Activated naive CD4-positive, alpha-beta T cell treated with anti-CD3 and anti-CD28 coated beads, Interleukin-2, amount 50 U/mL, for 72 hours (primary cell): ENCODE data around the gene AMIGO2. TPM values are rescaled to one million over a fixed set of nuclear protein-coding genes. Genes with fewer than 3 reads are reported as not detected.

Experiments used
- ATAC-seq, 2 donors: fragments of 150-1000 bp; cut with Tn5 transposase; 2 replicates each; pipeline ENCODE4 v1.10.0; 2021; ENCODE audit warnings: mild to moderate bottlenecking in 2 of 2, moderate library complexity in 2 of 2
- DNase-seq, 2 donors: peaks; one replicate each; pipeline ENCODE4 v3.0.0; 2021 to 2022; ENCODE audit warnings: low spot score in 2 of 2
- H3K27ac Mint-ChIP-seq, 2 donors: one replicate each; pipeline ENCODE4 v1.8.0; 2022; ENCODE audit warnings: mild to moderate bottlenecking in 2 of 2, mixed read lengths in 2 of 2
- H3K36me3 Mint-ChIP-seq, 2 donors: one replicate each; pipeline ENCODE4 v1.8.0; 2022; ENCODE audit warnings: mixed read lengths in 2 of 2
- H3K9me3 Mint-ChIP-seq, 2 donors: one replicate each; pipeline ENCODE4 v1.8.0; 2022; ENCODE audit warnings: mixed read lengths in 2 of 2
- total RNA-seq, 2 donors: library from RNA; stranded (reverse); gene quantifications; one replicate each; pipeline ENCODE4 v1.2.3, GENCODE V29; 2022

Gene AMIGO2
- total RNA-seq, 2 donors from 2014 or later: 11.8 to 39.2 TPM

DNA sequence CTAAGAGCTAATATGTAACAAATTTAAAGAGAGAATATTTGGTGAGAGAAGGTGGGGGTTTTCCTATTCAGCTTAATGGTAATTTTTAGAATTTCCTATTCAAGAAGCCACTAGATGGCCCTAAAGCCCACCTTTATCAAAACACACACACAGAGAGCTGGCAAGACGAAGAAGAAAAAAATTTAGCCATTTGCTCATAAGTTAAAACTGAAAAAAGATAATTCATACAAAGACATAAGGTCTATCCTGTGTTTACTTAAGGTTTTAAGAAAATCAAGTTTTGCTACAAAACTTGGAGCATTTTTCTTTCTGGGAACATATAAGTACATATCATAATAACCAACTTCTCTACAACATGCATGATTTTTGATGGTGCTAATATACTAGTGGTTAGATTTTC lies 47.1 kb downstream of the AMIGO2 start:
- no peak for DNase-seq
- ATAC-seq: peak; percentile 62 to 78
- Mint-ChIP-seq H3K9me3 (peaks cover 0 to 6% of the 10 kb centered on the region in 2 donors), H3K27ac (peak overlapping the region in 1 of 2 donors; percentile 34), H3K36me3 (no peaks in the 10 kb centered on the region)

DNA sequence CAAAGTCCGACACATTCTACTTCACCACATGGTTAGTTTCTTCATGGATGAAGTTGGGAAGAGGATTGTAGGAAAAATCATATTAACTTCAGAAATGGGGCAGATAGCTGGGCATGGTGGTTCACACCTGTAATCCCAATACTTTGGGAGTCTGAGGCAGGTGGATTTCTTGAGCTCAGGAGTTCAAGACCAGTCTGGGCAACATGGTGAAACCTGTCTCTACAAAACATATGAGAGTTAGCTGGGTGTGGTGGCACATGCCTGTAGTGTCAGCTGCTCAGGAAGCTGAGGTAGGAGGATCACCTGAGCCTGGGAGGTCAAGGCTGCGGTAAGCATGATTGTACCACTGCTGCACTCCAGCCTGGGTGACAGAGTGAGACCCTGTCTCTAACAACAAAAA lies 49.9 kb downstream of the AMIGO2 start:
- H3K27ac Mint-ChIP-seq: no peak overlapping the region
- ATAC-seq: no peak

DNA sequence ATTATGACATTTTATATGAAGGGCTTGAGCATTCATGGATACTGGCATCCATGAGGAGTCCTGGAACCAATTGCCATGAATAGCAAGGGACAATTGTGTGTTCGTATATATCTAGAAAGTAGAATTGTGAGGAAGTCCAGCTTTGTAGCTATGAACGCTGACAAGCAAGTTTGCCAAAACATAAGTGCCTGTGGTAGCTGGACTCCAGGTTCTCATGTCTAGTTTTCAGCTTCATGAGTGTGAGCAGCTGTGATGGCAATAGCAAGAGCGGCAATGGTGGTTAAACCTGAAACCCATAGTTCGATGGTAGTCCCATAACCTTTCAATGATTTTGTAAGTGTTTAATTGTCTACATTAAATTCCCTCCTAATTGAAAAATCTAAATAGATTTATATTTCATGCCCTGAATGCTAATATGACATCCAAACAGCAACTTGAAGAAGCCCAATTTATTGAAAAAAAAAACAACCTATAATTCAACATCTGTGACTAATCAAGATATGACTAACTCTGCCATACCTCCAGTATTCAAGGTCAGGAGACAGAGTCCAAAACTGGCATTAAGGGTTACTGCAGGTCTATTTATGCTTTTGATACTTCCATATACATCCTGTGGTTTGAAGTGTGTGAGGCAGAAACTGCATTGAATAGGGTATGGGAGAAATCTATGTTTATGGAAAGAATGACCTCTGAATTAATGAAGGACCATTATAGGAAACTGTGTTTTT lies 50.6 kb downstream of the AMIGO2 start:
- Mint-ChIP-seq H3K9me3 (no peaks in the 10 kb centered on the region), H3K36me3 (no peaks in the 10 kb centered on the region), H3K27ac (no peak overlapping the region)
- no peak for DNase-seq
- peak in 1 of 2 donors; percentile 42 for ATAC-seq

More for the DNA sequence above, 49.9 kb downstream of the AMIGO2 start:
- no peak for DNase-seq
- Mint-ChIP-seq H3K36me3 (no peaks in the 10 kb centered on the region), H3K9me3 (no peaks in the 10 kb centered on the region)

DNA sequence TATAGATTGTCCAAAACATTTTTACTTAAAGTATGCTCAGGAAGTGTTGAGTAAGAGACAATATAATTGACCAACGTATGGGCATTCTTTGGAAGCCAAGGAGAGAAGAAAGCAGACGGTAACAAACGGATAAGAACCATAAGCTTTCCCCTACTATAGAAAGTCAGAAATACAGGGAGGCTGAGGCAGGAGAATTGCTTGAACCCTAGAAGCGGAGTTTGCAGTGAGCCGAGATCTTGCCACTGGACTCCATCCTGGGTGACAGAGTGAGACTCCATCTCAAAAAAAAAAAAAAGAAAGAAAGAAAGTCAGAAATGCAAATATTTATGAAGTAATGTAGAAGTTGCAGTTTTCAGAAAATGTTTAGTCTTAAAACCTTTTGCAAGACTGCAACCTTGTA lies 51.6 kb downstream of the AMIGO2 start:
- no peak for ATAC-seq
- no peak overlapping the region for H3K27ac Mint-ChIP-seq
- no peaks in the 10 kb centered on the region for H3K9me3 Mint-ChIP-seq
- H3K36me3 Mint-ChIP-seq: no peaks in the 10 kb centered on the region
- DNase-seq: no peak

Other genes with a start within 250 kb of the AMIGO2 start
- gene PCED1B, start 338 bp downstream of the AMIGO2 start, total RNA-seq: 100 to 1,000 TPM in 1 of 2 donors, 10 to 100 TPM in 1; 92.5 to 149 TPM